ENCODE results near the gene MRGPRE. TPM values are rescaled to one million over a fixed set of nuclear protein-coding genes. Genes with fewer than 3 reads are reported as not detected.

MRGPRE gene
- total and polyA plus RNA-seq, 12 donors, result 0.21 to 2.5 (median 0.51) TPM; not detected in 3

DNA sequence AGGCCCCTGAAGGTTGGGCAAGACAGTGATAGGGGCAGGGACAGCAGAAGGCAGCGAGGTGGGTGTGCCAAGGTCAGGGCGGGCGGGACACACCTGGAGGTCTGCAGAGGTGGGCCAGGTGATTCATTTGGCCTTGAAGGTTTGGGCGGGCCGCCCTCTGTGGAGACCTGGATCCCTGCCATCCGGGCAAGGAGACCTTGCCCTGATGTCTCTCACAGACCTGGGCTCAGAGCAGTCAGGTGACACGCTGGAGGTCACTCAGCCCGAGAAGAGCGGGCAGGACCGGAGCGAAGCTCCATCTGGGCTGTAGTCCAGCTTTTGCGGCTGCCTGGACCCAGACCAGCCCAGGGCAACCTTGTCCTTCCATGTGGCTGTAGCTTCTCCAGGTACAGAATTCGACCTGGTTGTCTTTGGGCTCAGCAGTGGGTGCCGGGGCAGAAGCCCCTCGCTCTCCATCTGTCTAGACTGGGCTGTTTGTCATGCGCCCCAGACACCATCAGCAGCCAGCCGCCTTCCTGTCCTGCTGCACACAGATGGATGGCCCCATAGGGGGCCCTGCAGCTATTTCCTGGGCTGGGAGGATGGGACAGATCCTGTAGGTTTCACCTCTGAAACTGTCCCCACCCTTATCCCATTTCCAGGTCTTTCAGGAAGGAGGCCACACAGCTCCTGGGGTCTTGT lies 16.7 kb downstream of the MRGPRE start:
- Histone ChIP-seq H3K9me3 (peaks cover 0 to 16% (median 11%) of the 10 kb centered on the region in 11 donors), H3K4me3 (no peak overlapping the region), H3K27me3 (peaks cover 0 to 70% (median 22%) of the 10 kb centered on the region in 7 donors), H3K36me3 (no peaks in the 10 kb centered on the region), H3K27ac (no peak overlapping the region), H3K4me1 (peaks cover 0 to 5% (median 0%) of the 10 kb centered on the region in 9 donors)
- ATAC-seq (no peak), DNase-seq (peak in 1 of 2 donors; percentile 8)
- intact Hi-C loops (cut with DNase I), result loop anchor here in 9 of 10 donors (2.0 to 5.0 kb wide), 6 partner anchors 93 to 179 kb away; no protein-coding TSS in a partner anchor
- TF ChIP-seq, protein P1, sequence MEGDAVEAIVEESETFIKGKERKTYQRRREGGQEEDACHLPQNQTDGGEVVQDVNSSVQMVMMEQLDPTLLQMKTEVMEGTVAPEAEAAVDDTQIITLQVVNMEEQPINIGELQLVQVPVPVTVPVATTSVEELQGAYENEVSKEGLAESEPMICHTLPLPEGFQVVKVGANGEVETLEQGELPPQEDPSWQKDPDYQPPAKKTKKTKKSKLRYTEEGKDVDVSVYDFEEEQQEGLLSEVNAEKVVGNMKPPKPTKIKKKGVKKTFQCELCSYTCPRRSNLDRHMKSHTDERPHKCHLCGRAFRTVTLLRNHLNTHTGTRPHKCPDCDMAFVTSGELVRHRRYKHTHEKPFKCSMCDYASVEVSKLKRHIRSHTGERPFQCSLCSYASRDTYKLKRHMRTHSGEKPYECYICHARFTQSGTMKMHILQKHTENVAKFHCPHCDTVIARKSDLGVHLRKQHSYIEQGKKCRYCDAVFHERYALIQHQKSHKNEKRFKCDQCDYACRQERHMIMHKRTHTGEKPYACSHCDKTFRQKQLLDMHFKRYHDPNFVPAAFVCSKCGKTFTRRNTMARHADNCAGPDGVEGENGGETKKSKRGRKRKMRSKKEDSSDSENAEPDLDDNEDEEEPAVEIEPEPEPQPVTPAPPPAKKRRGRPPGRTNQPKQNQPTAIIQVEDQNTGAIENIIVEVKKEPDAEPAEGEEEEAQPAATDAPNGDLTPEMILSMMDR (IDR thresholded peaks at IDR 0.05), result no peak
- WGBS, 2 donors, result 60 to 66% methylated on average over 17 of the region's 17 CpGs

DNA sequence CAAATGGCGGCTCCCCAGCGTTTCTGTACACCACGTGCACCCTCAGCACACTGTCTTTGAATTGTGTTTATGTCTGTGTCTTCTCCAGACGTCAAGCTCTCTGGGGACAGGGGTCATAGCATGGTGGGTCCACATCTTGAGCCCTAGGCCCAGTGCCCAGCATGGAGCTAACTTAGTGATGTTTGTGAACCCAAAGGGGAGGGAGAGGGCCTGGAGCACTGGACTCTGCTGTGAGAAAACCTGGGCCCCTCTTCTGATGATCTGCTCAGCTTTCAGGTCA lies 17.9 kb downstream of the MRGPRE start:
- no peak for DNase-seq
- intact Hi-C loops (cut with DNase I), result loop anchor here in 1 of 10 donors (5.0 kb wide), 1 partner anchor 47 kb away; the partner anchor contains the start of gene OSBPL5

DNA sequence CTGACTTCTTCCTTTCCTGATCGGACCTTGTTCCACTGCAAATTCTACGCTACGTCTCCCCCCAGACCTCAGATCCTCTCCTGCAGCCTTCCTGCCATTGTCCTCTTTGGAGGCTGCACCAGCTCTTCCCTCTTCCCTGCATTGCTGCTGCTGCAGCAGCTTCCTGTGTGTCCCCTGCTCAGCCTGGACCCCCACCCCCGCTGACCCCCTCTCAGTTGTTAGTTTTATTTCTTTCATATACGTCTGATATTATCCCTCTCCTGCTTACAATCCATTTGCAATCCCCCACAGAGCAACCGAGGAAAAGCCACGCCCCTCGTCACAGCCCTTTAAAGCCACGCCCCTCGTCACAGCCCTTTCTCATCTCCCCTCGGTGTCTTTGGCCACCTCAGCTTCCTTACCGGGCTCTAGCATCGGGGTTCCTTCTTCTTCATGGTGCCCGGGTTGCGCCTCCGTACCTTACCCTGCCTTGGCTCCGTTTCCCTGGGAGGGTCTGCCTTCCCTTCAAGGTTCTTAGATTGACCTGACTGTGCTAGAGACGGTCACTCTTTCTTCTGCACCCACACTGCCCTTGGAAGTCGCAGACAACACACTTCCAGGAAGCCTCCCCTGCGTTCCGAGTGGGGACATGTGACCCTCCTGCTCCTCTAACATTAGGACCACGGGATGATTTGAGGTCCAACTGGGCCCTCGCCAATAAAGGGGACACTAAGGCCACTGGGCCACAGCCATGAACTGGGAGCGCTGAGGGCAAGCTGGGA lies 18.4 kb downstream of the MRGPRE start:
- DNase-seq, result no peak
- H3K27me3 ChIP-seq, result peaks cover 0 to 54% (median 22%) of the 10 kb centered on the region in 7 donors
- 48 to 52% methylated on average over 24 of the region's 24 CpGs for WGBS, 2 donors

More for the DNA sequence above, 17.9 kb downstream of the MRGPRE start:
- 70 to 80% methylated on average over 4 of the region's 4 CpGs for WGBS, 2 donors
- Histone ChIP-seq H3K4me3 (no peak overlapping the region), H3K4me1 (peaks cover 0 to 5% (median 0%) of the 10 kb centered on the region in 9 donors), H3K27me3 (peaks cover 0 to 59% (median 22%) of the 10 kb centered on the region in 7 donors), H3K27ac (no peak overlapping the region), H3K9me3 (peaks cover 0 to 22% (median 12%) of the 10 kb centered on the region in 11 donors), H3K36me3 (no peaks in the 10 kb centered on the region)
- TF ChIP-seq, protein P1 (IDR thresholded peaks at IDR 0.05), result no peak
- ATAC-seq, result no peak

DNA sequence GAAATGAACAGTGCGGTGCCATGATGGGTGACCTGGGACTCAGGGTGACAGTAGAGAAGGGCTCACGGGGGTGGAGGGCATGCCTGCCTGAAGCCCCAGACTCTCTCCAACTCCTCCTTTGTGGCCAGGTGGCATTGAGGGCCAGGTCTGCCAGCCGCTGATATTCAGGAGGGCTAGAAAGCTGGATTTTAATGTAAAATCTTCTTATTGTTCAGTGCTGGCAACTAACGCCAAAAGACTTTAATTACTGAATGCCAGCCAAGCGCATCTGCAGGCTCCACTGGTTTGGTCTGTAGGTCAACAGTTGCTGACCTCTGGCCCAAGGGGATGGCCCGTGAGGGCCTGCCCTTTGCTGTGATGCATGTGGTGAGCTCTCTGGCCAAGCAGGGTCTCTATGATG lies 23.9 kb downstream of the MRGPRE start:
- Histone ChIP-seq H3K27me3 (peaks cover 0 to 28% (median 14%) of the 10 kb centered on the region in 7 donors), H3K9me3 (peaks cover 0 to 22% (median 12%) of the 10 kb centered on the region in 11 donors), H3K4me1 (peaks cover 3 to 20% (median 11%) of the 10 kb centered on the region in 9 donors), H3K27ac (no peak overlapping the region), H3K4me3 (no peak overlapping the region), H3K36me3 (no peaks in the 10 kb centered on the region)
- TF ChIP-seq, protein P1 (IDR thresholded peaks at IDR 0.05), result no peak
- ATAC-seq (no peak), DNase-seq (no peak)
- WGBS, 2 donors, result 91% methylated on average over 6 of the region's 6 CpGs
- intact Hi-C loops (cut with DNase I), result no loop called here

More for the DNA sequence above, 18.4 kb downstream of the MRGPRE start:
- TF ChIP-seq, protein P1 (IDR thresholded peaks at IDR 0.05), result no peak
- intact Hi-C loops (cut with DNase I), result loop anchor here in 1 of 10 donors (5.0 kb wide), 1 partner anchor 47 kb away; the partner anchor contains the start of gene OSBPL5
- ATAC-seq, result no peak
- H3K27ac ChIP-seq, result no peak overlapping the region
- peaks cover 0 to 22% (median 12%) of the 10 kb centered on the region in 11 donors for H3K9me3 ChIP-seq
- peaks cover 0 to 5% (median 0%) of the 10 kb centered on the region in 9 donors for H3K4me1 ChIP-seq
- H3K36me3 ChIP-seq, result no peaks in the 10 kb centered on the region
- no peak overlapping the region for H3K4me3 ChIP-seq

Measured in heart right ventricle (tissue), 16 donors.